Endothelial cell of umbilical vein (primary cell): ENCODE measurements around the gene UNKL. TPM values are rescaled to one million over a fixed set of nuclear protein-coding genes. Genes with fewer than 3 reads are reported as not detected.

ENCODE experiments used
- BruUV-seq: library from RNA; stranded (reverse); fragments of 400-500 nt; replicated peaks from 2 replicates; lab custom pipeline; 2021; lab: Mats Ljungman, UMichigan
- CTCF ChIA-PET: fragments of 300-600, 350-600 bp; sonication (Branson Sonifier 250); formaldehyde crosslinking; loops from one replicate; lab custom pipeline; 2021; ENCODE audit warnings: antibody characterized with exemption, inconsistent platforms; lab: Charles Lee
- POLR2A ChIA-PET: fragments of 300-600, 350-600 bp; sonication (Branson Sonifier 250); formaldehyde crosslinking; loops from one replicate; lab custom pipeline; 2021; ENCODE audit warnings: antibody characterized with exemption, inconsistent platforms; lab: Charles Lee
- DNase-seq: peaks from one replicate; pipeline ENCODE4 v3.0.0-alpha.2; 2011; ENCODE audit warnings: low read depth, low spot score
- FAIRE-seq: peaks from 2 replicates; lab custom pipeline; 2011; peaks lifted over from hg19 to GRCh38; lab: Jason Lieb, UNC
- H2AFZ ChIP-seq: 2 replicates; pipeline ENCODE4 v1.6.0; 2012; ENCODE audit warnings: low read depth, low read length, control low read depth, inconsistent platforms
- H3K27ac ChIP-seq: 2 replicates; pipeline ENCODE4 v1.5.1; 2011; ENCODE audit warnings: low read depth, mild to moderate bottlenecking, control low read depth, low read length, moderate library complexity; ENCODE audit not compliant: insufficient read depth
- H3K27me3 ChIP-seq, 2 experiments: 2 replicates each; pipeline versions ENCODE4 v1.6.0 to v1.6.1; 2011; ENCODE audit warnings: low read length in 2 of 2, mixed read lengths in 1 of 2; ENCODE audit not compliant: control insufficient read depth in 2 of 2, insufficient read depth in 2 of 2
- H3K36me3 ChIP-seq, 2 experiments: 2 replicates in 1 of 2; 3 replicates in 1 of 2; pipeline ENCODE4 v1.5.1; 2011; ENCODE audit warnings: low read length in 2 of 2, mild to moderate bottlenecking in 1 of 2, moderate library complexity in 1 of 2; ENCODE audit not compliant: control insufficient read depth in 2 of 2, insufficient read depth in 2 of 2; ENCODE audit errors: extremely low read depth in 1 of 2
- H3K4me1 ChIP-seq: 3 replicates; pipeline ENCODE4 v1.5.1; 2011; ENCODE audit warnings: mild to moderate bottlenecking, low read length; ENCODE audit not compliant: control insufficient read depth, insufficient read depth; ENCODE audit errors: extremely low read depth
- H3K4me2 ChIP-seq: 2 replicates; pipeline ENCODE4 v1.6.1; 2011; ENCODE audit warnings: low read length, control low read depth, mixed read lengths; ENCODE audit not compliant: insufficient read depth
- H3K4me3 ChIP-seq, 3 experiments: fragments of 200-600 bp in 1 of 3; sonication (generic), shearing (Covaris generic) in 1 of 3; replicated peaks in 1 of 3; 2 replicates each; pipeline ENCODE4 v1.5.1; 2011 to 2016; ENCODE audit warnings: control low read depth in 3 of 3, low read length in 3 of 3, mild to moderate bottlenecking in 2 of 3, inconsistent platforms in 1 of 3, low read depth in 1 of 3, moderate library complexity in 1 of 3; ENCODE audit not compliant: insufficient read depth in 1 of 3
- H3K79me2 ChIP-seq: 2 replicates; pipeline ENCODE4 v1.6.0; 2012; ENCODE audit warnings: low read length, inconsistent platforms; ENCODE audit not compliant: control insufficient read depth, insufficient read depth
- H3K9ac ChIP-seq: replicated peaks from 2 replicates; pipeline ENCODE3; 2011; ENCODE audit warnings: low read length, control low read depth; ENCODE audit not compliant: insufficient read depth; ENCODE audit errors: extremely low read depth
- H3K9me1 ChIP-seq: replicated peaks from 3 replicates; pipeline ENCODE4 v1.6.0; 2011; ENCODE audit warnings: mild to moderate bottlenecking, low read length; ENCODE audit not compliant: control insufficient read depth, insufficient read depth; ENCODE audit errors: extremely low read depth
- H3K9me3 ChIP-seq: replicated peaks from 2 replicates; pipeline ENCODE4 v1.5.1; 2012; ENCODE audit warnings: low read length, inconsistent platforms; ENCODE audit not compliant: control insufficient read depth, insufficient read depth
- H4K20me1 ChIP-seq: replicated peaks from 2 replicates; pipeline ENCODE3; 2011; ENCODE audit warnings: mild to moderate bottlenecking, low read length; ENCODE audit not compliant: control insufficient read depth, insufficient read depth; ENCODE audit errors: extremely low read depth
- CTCF ChIP-seq, 2 donors: IDR thresholded peaks; 1 replicate in 1 of 2; 2 replicates in 1 of 2; pipeline ENCODE4 v1.5.1; 2011; ENCODE audit warnings: low read length in 2 of 2, mild to moderate bottlenecking in 2 of 2, moderate library complexity in 2 of 2, control low read depth in 1 of 2, inconsistent platforms in 1 of 2, low read depth in 1 of 2; ENCODE audit not compliant: insufficient read depth in 1 of 2; ENCODE audit errors: extremely low read depth in 1 of 2
- EZH2 ChIP-seq: IDR thresholded peaks from 2 replicates; pipeline ENCODE4 v1.6.1; 2012; ENCODE audit warnings: borderline replicate concordance, low read depth, mild to moderate bottlenecking, moderate library complexity, low read length, inconsistent platforms; ENCODE audit not compliant: severe bottlenecking
- FOS ChIP-seq: IDR thresholded peaks from 2 replicates; pipeline ENCODE4 v1.6.1; 2011; ENCODE audit warnings: mild to moderate bottlenecking, low read length, moderate library complexity, borderline replicate concordance; ENCODE audit not compliant: insufficient read depth
- GATA2 ChIP-seq: IDR thresholded peaks from 2 replicates; pipeline ENCODE4 v1.7.0; 2011; ENCODE audit warnings: low read depth, mild to moderate bottlenecking, moderate library complexity, mixed read lengths, low read length; ENCODE audit not compliant: insufficient read length, insufficient read depth
- JUN ChIP-seq: IDR thresholded peaks from 2 replicates; pipeline ENCODE4 v1.6.1; 2011; ENCODE audit warnings: borderline replicate concordance, low read depth; ENCODE audit not compliant: insufficient read length, insufficient read depth
- MAX ChIP-seq: IDR thresholded peaks from 2 replicates; pipeline ENCODE4 v1.6.1; 2011; ENCODE audit not compliant: insufficient read depth, insufficient read length
- MYC ChIP-seq: IDR thresholded peaks from one replicate; pipeline ENCODE4 v1.6.1; 2011; ENCODE audit warnings: mild to moderate bottlenecking, low read depth, low read length
- POLR2A ChIP-seq: IDR thresholded peaks from 2 replicates; pipeline ENCODE4 v1.6.1; 2012; ENCODE audit warnings: low read depth, mild to moderate bottlenecking, control low read depth, low read length
- POLR2AphosphoS5 ChIP-seq: IDR thresholded peaks from 2 replicates; pipeline ENCODE4 v1.6.1; 2012; ENCODE audit warnings: low read depth, mild to moderate bottlenecking, control low read depth, low read length, moderate library complexity; ENCODE audit not compliant: insufficient read depth
- dilution Hi-C: fragments of 300-500 bp; cut with MboI; formaldehyde crosslinking; loops from one replicate; pipeline ENCODE4 v1.15.0; 2019; ENCODE audit warnings: low sequenced_read_pairs; ENCODE audit not compliant: extremely low pct_ligation_motif_present
- intact Hi-C: fragments of 100-400 bp; cut with micrococcal nuclease; formaldehyde crosslinking; loops from one replicate; pipeline ENCODE4 v1.10.0; 2022
- polyA plus RNA-seq, 4 experiments: library from polyadenylated mRNA; depleted of rRNA in 3 of 4; stranded (reverse) in 3 of 4; unstranded in 1 of 4; fragments of >200 nt; gene quantifications; 2 replicates each; pipeline versions ENCODE4 v1.2.1 to v1.2.3, GENCODE V29; 2011 to 2012; ENCODE audit warnings: missing spikeins in 1 of 4
- total RNA-seq: library from RNA; stranded (reverse); gene quantifications from 2 replicates; pipeline ENCODE4 v1.2.3, GENCODE V29; 2021

Gene UNKL
- total and polyA plus RNA-seq, 2 donors (not counting 3 experiments of a cell fraction or from before 2014, with no cell fraction given), result 17.1 to 32.8 TPM

GRCh38 chr16:1456951-1457350 is 42.4 kb upstream of the UNKL start:
- Histone ChIP-seq H3K27ac (no peak overlapping the region), H3K79me2 (no peaks in the 10 kb centered on the region), H2AFZ (no peak overlapping the region), H3K4me3 (no peak overlapping the region), H3K9me3 (no peaks in the 10 kb centered on the region), H4K20me1 (no peaks in the 10 kb centered on the region), H3K9me1 (no peaks in the 10 kb centered on the region), H3K4me2 (no peak overlapping the region), H3K9ac (no peak overlapping the region), H3K4me1 (no peaks in the 10 kb centered on the region), H3K27me3 (no peaks in the 10 kb centered on the region), H3K36me3 (peaks cover 0 to 57% of the 10 kb centered on the region in 2 experiments)
- POLR2A ChIA-PET, result no interaction called here
- BruUV-seq, result no TSS peak
- TF ChIP-seq MYC (no peak), JUN (no peak), POLR2A (no peak), EZH2 (no peak), CTCF (IDR thresholded peaks at IDR 0.05; ENCODE audit: extremely low read depth in 1 of 2, insufficient read depth in 1 of 2, low read depth in 1 of 2, low read length in 2 of 2) (no peak), MAX (no peak), POLR2AphosphoS5 (no peak), FOS (no peak), GATA2 (no peak)
- intact Hi-C loops, result no loop called here
- CTCF ChIA-PET, result no interaction called here
- dilution Hi-C loops, result no loop called here
- FAIRE-seq (no peak), DNase-seq (no peak)
